GM21447 (cell line): ENCODE measurements around the gene SLC12A1.

ENCODE experiments used
- ATAC-seq: cut with Tn5 transposase; IDR thresholded peaks from one replicate; pipeline ENCODE4 v1.9.1; 2021; ENCODE audit not compliant: unreplicated experiment

Gene SLC12A1

GRCh38 chr15:48345516-48345915 lies 139.4 kb downstream of the SLC12A1 start:
- no peak for ATAC-seq

GRCh38 chr15:48352474-48353072 lies 146.5 kb downstream of the SLC12A1 start:
- ATAC-seq, result peak; percentile 81
